ENCODE data around the gene KDM5B.

The KDM5B gene

DNA sequence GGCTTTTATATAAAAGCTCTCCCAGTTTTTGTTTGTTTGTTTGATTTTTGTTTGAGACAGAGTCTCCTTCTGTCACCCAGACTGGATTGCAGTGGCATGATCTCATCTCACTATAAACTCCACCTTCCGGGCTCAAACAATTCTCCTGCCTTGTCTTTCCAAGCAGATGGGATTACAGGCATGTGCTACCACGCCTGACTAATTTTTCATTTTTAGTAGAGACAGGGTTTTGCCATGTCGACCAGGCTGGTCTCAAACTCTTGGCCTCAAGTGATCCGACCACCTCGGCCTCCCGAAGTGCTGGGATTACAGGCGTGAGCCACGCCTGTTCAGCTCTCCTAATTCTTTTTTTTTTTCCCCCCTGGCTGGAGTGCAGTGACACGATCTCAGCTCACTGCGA, 6.9 kb upstream of the KDM5B start:
- peak overlapping the region; percentile 29 for H3K27ac ChIP-seq
- DNase-seq (ENCODE audit: low read depth, low spot score) = no peak

DNA sequence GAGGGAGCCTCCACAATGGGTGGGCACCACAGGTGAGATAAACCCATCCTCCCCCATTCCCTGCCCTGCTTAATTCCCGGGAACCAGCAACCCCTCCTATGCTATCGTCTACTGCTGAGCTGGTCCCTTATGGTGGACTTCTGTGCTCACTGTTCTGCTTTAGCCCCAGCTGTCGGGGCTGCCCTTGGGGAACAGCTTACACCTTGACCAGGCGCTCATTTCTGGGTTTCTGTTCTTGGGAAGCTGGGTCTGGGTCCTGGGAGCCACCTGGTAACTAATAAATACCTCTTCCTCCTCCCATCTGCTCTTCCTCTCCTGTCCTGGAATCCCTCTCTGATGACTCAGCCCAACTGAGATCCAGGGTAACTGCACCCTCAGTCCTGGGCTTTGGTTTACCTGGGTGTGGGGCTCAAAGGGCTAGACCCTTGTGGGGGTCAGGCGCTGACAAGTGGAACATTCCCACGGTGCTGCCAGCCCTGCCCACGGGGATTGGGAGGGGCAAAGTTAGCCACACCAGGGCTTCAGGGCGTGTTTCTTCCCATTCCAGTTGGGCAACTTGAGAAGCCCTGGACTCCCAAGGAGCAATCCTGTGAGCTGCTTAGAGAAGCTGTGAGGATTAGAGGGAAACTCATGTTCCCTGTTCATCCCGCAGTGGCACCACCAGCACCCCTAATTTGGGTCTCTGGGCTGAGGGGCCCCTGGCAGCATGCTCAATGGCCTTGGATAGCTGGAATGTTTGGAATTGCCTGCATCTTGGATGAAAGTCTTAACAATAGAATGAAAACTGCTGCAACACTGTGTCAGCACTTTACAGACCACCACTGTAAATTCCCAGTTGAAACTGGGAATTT, 4.2 kb upstream of the KDM5B start:
- no peak for DNase-seq (ENCODE audit: low read depth, low spot score)
- H3K27ac ChIP-seq = peak overlapping the region; percentile 73

DNA sequence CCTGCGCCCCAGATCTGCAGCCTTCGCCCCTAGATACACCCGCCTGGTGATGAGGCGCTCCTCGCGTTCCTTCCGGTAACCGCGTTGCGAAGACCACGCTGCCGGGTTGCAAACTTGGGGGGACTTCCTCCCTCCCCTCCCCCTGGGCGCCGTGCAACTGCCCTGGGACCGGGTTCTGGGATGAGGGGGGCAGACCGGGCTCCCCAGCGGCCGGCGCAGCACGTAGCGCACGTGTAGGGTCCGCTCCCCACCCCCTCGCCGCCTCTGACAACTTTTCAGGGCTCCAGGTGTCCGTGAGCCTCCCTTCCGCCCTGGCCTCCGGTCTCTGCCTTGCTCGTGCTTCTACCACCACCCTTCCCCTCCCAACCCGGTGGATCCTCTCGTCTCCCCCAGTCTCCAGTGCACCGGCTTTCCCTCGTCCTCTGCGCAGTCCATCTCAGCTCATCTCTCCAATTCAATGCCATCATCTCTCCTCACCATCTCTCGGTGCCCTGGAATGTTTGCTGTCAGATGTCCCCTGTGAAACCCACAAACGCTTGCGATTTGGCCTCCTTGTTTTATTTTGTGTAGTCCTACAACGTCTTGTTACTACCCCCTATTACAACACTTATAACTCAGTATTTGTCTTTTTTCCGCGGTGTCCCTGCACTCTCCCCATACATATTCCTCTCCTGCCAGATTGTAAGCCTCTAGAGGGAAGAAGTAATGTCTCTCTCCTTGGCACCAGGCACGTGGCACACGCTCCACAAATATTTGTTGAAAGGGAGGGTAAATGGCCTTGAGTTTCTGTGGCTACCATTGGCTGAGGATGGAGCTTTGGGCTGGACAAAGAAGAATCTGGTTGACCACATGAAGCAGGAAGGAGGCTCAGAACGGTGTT, 3.3 kb upstream of the KDM5B start:
- H3K27ac ChIP-seq = peak overlapping the region; percentile 73
- no peak for DNase-seq (ENCODE audit: low read depth, low spot score)

DNA sequence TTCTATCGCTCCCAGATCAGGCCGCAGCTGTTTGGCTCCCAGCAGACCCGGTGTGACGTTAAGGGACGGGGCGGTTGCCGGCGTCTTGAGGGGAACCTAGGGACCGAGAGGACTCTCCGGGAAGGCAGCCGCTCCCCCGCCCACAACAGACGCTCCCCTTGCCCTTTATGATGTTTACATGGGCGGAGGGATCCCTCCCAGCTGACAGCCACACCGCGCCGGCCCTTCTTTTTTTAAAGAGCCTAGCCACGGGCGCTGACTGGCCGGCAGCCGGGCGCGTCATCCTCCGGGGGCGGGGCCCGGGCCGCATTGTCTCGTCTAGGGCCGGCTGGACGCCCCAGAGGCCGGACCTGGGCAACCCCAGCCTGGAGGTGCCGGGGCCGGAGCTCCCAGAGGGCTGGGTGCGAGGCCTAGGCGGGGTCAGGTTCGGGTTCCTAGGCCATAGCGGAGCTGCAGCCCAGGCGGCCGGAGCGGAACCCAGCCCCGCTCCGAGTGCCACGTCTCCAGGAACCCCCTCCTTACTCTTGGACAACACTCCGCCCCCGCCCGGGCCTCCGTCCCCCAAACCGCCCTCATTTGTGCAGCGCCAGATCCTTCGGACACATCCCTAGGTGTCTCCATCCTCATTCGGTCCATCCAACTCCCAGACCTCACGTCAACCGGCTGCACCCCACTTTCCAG, 2.5 kb upstream of the KDM5B start, which contains the start of gene PCAT6:
Gene PCAT6, plus strand, starts transcription at position 340 of the 681 bp plus-strand sequence.
- H3K27ac ChIP-seq = peak within 1 kb of the TSS; percentile 73
- DNase-seq (ENCODE audit: low read depth, low spot score) = peak; percentile 60

DNA sequence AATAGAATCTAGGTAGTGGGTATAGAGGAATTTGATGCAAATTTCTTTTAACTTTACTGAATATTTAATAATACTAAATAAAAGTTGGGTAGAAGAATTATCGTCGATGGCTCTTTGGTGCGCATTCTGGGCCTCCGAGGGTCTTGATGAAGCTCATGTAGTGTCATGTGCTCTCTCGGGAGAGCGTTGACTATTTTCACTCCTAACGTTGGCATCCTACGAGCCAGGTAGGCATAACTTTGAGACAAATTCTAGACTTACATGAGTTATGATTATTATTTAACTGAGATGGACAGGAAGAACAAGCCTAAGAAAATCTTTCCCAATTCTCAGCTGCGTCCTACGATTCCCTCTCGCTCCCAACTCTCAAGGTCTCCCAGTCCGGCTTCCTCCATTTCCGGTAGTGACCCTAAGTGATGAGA, 2.0 kb upstream of the KDM5B start:
- peak overlapping the region; percentile 73 for H3K27ac ChIP-seq
- no peak for DNase-seq (ENCODE audit: low read depth, low spot score)

DNA sequence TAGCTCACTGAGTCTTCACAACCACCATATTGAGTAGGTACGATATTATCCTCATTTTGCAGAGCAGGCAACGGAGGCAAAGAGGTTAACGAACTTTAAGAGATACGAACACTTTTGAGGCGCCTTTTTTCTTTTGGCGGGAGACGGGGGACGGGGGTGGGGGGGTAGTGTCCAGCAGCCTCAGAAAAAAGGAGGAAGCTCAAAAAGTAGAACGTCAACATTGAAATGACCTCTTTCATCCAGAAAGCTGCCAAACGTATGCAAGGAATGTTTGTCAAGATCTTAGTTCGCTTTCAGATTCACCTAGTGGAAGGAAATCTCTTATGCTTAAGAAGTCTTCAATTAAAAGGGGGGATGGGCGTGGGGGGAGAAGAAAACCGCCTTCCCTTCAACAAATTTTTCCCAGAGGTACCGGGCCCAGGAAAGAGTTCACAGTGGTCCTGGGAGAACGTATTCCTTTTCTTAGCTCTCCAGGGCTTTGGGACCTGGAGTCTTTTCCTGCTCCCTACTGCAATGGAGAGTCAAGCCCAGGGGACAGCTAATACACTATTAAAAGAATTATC, 1.5 kb upstream of the KDM5B start:
- peak overlapping the region; percentile 73 for H3K27ac ChIP-seq

DNA sequence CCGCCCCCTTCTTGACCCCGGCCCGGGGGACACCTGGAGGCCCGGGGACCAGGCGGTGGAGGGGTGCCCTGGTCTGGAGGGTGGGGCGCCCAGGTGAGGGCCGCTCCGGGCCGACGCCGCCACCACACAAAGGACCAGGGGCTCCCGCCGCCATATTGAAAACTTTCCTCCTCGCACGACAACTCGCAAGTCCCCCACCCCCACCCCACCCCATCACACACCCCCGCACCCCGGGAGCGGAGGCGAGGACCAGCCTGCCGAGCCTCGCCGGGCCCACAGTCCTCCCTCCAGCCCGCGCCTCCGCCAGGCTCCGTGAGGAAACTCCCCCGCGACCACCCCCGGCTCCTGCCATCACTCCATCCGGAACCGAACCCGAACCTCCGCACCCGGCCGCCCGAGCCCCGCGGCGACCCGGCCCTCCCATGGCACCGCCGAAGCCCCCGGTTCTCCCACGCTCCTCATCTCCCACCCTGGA, 733 bp downstream of the KDM5B start:
- DNase-seq (ENCODE audit: low read depth, low spot score) = no peak
- peak overlapping the region; percentile 90 for H3K27ac ChIP-seq

More for the DNA sequence above, 1.5 kb upstream of the KDM5B start:
- DNase-seq (ENCODE audit: low read depth, low spot score) = no peak

DNA sequence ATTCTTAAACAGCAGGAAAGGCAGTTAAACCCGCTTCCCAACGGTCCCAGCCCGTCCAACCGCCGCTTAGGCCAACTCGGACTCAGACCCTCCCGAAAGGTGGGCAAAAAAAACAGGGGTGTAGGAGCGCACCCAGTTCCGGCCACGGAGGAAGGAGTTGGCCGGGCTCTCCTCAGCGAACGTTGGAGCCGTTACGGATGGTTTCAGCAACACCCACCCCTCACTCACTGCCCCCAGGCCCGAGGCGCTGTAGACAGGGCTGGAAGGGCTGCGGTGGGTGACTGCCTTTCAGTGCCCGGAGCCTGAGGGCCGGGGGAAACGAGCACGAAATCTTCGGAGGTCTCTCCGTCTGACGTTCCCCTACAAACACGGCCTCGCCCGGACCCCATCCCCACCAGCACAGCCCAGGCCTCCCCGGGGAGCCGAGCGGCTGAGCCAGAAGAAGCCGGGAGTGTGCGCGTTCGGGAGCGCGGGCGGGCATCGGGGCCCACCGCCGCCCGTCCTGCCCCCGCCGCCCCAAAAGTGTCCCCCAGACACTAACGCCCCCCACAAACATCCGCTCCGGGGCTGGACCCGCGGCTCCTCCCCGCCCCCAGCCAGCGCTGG, 1.3 kb downstream of the KDM5B start:
- peak overlapping the region; percentile 90 for H3K27ac ChIP-seq
- no peak for DNase-seq (ENCODE audit: low read depth, low spot score)

DNA sequence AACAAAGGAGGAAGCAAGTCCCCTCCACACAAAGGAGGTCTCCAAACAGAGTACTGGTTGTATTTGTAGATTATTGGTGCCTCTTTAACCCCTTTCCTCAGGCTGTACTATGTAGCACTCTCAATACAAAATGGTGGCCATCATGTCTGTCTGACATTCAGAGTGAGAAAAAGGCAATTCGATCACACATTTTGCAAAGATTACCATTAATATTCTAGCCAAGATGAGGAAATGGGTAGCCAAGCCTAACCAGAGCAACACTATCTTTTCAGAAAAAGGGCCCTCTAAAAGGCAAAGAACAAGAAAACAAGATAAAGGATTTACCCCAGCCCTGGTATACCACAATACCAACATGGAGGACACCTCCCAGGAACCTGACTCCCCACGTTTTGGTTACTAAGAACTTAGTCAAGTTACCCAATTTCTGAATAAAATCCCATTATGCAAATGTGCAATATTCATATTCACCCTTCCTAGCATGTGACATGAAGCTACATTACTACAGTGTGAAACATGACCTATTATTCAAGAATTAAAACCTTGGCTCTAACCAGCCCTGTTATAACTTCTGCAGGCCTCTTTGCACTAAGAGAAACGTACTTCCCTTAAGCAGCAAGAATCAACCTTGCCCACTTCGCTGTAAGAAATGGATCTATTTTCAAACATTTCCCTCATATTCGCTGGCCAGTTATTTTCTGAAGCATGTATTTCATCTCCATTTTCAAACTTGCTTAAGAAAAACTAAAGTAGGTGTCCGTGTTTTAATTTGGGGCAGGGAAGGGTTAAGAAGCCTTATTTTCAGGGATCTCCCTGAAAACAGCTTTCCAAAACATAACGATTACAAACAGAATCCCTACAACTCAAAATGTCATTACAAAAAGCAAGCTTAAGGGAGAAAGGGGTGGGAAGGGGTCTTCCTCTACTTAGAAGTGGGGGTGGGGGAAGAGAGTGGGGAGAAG, 2.1 kb downstream of the KDM5B start:
- no peak for DNase-seq (ENCODE audit: low read depth, low spot score)
- H3K27ac ChIP-seq = peak overlapping the region; percentile 90

DNA sequence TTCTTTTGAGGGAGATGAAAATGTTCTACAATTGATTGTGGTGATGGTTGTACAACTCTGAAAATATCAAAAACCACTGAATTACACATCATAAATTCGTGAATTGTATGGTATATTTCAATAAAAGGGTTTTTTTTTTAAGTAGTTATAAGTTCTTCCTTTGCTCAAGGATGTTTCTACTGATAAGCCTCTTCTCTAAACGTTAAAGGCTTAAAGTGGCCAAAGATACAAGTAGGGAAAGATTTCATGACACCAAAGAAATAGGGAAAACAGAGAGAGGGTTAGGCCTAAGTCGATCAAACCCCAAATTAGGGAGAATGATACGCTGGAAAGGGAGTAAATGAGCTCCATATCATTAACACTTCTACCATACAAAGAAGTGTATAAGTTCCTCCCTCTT, 4.1 kb downstream of the KDM5B start:
- DNase-seq (ENCODE audit: low read depth, low spot score) = no peak
- no peak overlapping the region for H3K27ac ChIP-seq

DNA sequence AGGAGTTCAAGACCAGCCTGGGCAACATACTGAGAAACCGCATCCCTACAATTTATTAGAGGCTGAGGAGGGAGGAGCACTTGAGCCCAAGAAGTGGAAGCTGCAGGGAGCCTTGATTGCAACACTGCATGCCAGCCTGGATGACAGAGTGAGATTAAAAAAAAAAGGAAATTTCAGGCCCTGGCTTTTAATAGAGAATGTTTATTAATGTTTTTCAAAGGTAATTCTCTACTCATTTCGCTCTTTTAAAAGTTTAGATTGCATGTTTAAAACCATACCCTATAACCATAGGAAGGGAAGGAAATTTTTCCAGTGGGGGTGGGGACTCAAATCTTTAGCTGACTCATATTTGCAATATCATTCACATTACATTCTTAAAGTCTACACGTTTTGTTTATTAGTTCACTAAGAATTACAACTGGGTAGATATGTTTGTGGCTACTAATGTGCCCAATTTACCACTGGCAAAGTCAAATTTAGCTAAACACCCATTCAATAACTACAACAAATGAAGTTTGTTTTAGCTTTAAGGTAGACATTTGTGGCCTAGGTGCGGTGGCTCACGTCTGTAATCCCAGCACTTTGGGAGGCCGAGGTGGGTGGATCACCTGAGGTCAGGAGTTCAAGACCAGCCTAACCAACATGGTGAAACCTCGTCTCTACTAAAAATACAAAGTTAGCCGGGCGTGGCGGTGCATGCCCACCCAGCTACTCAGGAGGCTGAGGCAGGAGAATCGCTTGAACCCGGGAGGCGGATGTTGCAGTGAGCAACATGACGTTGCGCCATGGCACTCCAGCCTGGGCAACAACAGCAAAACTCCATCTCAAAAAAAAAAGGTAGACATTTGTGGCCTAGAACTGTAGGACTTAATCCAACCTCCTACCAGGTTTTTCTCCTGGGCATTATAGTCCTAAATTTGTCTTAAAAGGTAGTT, 5.0 kb downstream of the KDM5B start:
- peak overlapping the region; percentile 27 for H3K27ac ChIP-seq
- no peak for DNase-seq (ENCODE audit: low read depth, low spot score)

DNA sequence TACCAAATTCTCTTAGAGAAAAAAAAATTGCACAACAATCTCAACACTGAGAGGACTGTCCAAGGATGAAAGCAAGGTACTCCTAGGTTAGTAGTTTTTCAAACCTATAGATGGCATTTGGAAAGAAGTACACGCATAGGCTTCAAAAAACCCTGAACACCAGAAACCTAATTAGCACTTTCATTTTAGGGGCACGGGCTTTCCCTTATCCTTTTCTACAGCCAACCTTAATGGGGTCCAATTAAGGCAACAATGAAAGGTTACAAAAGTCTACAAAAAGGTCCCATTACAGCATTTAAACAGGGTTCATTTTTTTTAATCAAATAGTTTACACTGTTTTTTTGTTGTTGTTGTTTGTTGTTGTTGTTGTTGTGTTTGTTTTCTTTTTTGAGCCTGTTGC, 6.2 kb downstream of the KDM5B start:
- no peak overlapping the region for H3K27ac ChIP-seq
- no peak for DNase-seq (ENCODE audit: low read depth, low spot score)

DNA sequence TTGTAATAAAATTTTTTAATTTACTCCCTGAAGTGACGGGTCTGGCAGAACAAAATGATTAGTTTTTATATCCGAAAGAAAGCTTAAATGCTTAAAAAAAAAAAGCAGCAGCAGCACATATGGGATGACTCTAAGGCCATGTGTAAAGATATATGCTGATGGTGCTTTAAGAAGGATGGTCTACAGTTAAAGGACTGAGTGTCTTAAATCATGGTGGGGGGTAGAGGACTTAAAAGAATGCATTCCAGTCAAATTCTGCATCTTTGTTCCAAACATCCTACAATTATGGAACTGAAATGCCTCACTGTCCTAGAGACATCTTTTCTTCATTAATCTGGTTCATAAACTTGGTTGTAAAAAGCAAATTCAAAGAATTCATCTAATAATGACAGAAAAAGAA, 7.0 kb downstream of the KDM5B start:
- DNase-seq (ENCODE audit: low read depth, low spot score) = no peak
- no peak overlapping the region for H3K27ac ChIP-seq

DNA sequence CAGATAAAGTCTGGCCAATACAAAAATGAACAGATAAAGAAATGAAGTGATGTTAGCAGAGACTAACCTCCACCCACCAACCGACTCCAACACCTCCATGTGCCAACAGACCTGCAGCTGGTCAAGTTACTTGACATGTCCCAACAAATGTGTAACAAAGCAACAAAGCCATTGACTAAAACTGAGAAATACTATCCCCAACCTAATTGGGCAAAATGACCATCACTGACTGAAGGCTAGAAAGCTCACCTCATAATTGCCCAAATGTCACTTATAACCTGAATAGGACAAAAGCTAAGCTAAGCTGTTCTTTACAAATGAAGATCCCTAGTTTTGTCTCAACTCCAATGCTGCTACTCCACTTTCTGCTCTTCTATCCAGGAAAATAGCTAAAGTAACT, 7.5 kb downstream of the KDM5B start:
- H3K27ac ChIP-seq = no peak overlapping the region
- no peak for DNase-seq (ENCODE audit: low read depth, low spot score)

DNA sequence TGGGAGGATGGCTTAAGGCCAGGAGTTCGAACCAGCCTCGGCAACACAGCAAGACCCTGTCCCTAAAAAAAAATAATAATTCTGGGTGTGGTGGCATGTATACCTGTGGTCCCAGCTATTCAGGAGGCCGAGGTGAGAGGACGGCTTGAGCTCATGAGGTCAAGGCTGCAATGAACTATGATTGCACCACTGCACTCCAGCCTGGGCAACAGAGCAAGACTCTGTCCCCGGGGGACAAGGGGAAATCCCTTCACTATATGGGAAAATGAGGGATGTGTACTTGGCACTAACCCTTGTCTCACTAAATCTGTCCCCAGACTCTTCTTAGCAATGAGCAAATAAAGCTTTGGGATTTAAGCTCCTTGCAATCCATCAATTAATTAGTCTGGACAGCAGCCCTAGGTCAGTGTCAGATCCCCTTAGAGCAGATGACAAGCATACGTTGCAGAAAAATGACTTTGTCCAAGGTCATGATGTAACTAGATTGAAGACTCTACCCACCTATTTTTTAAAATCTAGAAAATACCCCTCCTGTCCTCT, 9.4 kb downstream of the KDM5B start:
- H3K27ac ChIP-seq = no peak overlapping the region
- no peak for DNase-seq (ENCODE audit: low read depth, low spot score)

DNA sequence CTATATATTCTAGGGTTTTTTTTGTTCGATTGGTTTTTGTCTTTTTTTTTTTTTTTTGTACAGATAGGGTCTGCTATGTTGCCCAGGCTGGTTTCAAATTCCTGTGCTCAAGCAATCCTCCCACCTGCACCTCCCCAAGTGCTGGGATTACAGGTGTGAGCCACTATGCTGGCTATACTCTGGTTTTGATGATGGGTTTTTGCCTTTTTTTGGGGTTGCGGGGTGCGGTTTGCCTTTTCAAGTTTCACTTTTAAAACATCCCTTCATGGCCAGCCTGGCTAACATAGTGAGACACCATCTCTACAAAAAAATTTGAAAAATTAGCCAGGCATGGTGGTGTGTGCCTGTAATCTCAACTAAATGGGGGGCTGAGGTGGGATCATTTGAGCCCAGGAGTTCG, 10.0 kb downstream of the KDM5B start:
- DNase-seq (ENCODE audit: low read depth, low spot score) = no peak
- H3K27ac ChIP-seq = no peak overlapping the region

DNA sequence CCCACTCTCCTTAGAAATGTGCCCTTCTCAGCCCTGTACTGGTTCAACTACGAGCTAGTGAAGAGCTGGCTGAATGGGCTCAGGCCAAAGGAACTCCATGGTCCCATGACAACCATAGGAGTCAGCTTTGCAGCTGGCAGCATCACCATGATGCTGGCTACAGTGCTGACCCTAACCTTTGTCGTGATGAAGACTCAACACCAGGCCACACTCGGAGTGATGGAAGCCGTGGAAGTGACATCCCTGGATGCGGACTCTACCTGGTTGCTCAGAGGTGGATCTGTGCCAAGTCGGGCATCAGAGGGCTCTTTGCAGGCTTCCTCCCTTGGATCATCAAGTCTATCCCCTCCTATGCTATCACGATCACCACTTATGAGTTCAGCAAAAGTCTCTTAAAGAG, 11.6 kb downstream of the KDM5B start:
- DNase-seq (ENCODE audit: low read depth, low spot score) = no peak
- H3K27ac ChIP-seq = no peak overlapping the region

Data from epithelial cell of prostate (primary cell).